HG03175 (cell line): Measurements from ENCODE around the gene PLCB1.

ENCODE experiments used
- ATAC-seq: cut with Tn5 transposase; IDR thresholded peaks from one replicate; pipeline ENCODE4 v1.9.1; 2021; ENCODE audit warnings: mild to moderate bottlenecking, moderate library complexity; ENCODE audit not compliant: unreplicated experiment

Gene PLCB1

GRCh38 chr20:8671370-8671961 lies 539.4 kb downstream of the PLCB1 start:
- ATAC-seq = no peak

- ATAC-seq = no peak
These were observed 541.0 kb downstream of the PLCB1 start for GRCh38 chr20:8673116-8673515.

GRCh38 chr20:8675896-8676295 lies 543.8 kb downstream of the PLCB1 start:
- no peak for ATAC-seq

GRCh38 chr20:8678098-8678776 lies 546.2 kb downstream of the PLCB1 start:
- no peak for ATAC-seq

DNA sequence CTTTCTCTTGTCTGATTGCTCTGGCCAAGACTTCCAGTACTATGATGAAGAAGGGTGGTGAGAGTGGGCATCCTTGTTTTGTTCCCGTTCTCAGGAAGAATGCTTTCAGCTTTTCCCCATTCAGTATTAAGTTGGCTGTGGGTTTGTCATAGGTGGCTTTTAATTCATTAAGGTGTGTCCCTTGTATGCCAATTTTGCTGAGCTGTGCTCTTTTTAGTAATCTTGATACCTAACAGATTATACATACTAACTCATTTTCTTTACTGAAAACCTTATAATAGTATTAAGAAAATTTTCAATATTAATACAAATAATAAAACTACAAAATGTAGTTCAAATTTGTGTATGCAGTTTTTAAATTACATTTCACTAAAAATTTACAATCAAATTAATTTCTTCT lies 557.3 kb downstream of the PLCB1 start:
- no peak for ATAC-seq

GRCh38 chr20:8690074-8690473 lies 558.0 kb downstream of the PLCB1 start:
- no peak for ATAC-seq

GRCh38 chr20:8693709-8694108 lies 561.6 kb downstream of the PLCB1 start:
- ATAC-seq = no peak

DNA sequence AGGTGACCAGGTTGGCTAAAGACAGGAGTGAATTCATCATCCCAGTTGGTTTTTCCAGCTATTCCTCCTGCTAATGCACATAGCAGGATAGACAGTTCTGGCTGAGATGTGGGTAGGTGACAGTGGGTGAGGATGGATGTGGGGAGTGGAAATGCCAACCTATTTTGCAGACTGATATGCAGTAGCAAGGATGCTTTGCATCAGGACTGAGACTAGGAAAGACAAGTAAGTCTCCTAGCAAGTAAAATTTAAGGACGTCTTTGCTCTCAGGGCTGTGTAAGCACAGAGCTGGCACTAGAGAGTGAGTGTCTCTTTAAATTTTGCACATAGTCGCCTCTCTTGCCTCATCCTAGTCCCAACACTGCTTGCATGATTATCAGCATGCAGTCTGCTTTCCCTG lies 568.7 kb downstream of the PLCB1 start:
- no peak for ATAC-seq

DNA sequence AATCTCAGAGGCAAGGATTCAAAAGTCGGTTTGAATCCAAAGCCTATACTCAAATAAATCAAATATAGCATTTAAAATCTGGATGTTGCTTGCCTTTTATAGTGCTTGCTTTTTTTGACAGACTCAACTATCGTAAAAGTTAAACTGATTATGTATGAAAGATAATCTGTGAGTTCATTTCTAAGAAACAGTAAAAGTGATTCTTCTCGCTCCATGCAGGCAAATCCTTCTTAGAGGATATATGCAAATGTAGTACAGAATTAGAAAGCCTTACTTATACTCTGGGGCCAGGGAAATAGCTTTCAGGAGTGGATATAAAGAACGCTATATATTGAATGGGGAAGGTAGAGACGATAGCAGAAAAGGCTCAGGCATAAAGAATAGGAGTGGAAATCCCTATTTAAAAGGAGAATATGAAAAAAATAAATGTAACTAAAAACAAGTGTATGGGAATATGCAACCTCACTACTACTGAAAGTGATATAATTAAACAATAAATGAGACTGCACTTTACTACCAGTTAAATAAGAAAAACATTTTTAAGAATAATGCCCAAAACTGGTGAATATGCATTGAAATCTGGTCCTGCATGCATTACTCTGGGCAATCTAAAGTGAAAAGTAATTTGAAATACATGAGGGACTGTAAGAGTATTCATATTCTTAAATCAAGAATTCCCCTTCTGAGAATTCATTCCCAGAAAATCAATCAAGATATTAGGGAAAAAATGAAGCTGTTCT lies 575.1 kb downstream of the PLCB1 start:
- no peak for ATAC-seq

- ATAC-seq = no peak
These were observed 577.6 kb downstream of the PLCB1 start for GRCh38 chr20:8709627-8710026.

DNA sequence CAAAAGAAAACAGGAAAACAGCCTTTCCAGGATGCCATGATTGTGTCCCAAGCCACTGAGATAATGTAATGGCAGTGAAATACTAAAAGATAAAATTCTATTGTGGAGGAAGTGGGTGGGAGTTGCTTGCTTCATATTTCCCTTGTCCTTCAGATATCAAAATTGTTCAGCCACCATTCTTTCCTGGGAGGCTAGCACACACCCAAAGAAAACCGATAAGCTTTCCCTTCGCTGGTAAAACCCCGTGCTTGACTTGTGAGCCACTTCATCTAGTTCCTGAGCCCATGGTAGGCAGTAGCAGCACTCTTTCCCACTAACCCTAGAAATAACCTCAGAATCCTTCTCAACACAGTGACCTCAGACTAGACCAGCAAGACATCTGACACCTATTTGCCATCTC lies 579.4 kb downstream of the PLCB1 start:
- ATAC-seq = no peak

DNA sequence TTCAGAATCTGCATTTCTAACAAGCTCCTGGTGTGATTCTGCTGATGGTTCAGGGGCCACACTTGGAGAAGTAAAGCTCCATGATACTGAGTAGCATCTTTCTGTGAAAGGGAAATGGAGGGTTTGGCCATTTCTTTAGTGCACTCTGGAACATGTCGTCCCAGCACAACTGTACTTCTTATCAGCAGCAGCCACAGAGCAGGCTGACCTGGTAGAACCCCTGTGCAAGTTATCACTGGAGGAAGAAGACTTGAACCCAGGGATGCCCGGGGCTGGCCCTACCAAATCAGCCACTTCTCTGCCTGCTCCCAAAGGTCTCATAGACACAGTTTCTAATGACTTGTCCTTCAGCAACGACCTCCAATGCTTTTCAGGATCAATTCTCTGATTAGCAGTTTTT lies 582.1 kb downstream of the PLCB1 start:
- ATAC-seq = no peak

DNA sequence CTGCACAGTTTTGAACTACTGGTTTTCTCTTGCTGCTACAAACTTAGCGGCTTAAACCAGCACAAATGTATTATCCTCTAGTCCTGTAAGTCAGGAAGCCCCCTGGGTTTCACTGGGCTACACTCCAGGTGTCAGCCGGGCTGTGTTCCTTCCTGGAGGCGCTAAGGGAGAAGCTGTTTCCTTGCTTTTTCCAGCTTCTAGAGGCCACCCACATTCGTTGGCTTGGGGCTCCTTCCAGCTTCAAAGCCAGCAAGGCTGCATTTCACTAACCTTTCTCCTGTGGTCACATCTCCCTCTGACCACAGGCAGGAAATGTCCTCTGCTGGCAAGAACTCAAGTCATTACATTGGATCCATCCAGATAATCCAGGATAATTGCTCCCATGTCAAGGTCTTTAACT lies 586.2 kb downstream of the PLCB1 start:
- ATAC-seq = no peak

DNA sequence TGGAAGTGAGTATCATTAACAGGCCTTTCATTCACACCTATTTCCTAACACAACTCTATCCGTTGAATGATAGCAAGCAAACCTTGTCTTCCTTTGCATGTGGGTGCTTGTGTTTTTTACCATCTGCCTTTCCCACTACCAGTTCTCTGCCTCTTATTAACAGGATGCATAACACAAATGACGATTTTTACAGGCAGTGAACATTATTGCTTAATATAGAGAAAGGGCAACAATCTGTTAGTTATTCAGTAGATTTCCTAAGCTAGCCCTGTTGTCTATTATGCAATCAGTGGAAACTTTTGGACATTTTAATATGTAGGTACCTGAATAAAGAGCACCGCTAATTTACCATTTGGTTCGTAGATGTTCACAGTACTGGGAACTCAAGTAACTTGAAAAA lies 588.0 kb downstream of the PLCB1 start:
- no peak for ATAC-seq

DNA sequence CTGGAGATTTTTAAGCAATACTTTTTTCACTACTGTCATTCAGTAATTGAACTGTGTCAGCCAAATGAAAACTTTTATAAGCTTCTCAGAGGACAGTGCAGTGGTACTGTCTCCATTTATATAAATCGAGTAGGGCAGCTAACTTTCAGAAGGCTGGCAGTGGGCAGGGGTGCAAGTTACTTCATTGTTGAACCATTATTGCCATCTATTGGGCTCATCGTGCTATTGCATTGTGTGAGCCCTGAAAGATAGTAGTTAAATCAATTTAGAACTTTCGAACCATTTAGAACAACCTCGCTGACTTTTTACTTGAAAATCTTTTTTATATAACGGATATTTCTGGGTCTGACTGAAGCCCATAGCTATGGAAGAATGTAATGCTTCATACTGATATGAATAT lies 589.0 kb downstream of the PLCB1 start:
- ATAC-seq = peak; percentile 62

- peak; percentile 72 for ATAC-seq
These were observed 590.3 kb downstream of the PLCB1 start for GRCh38 chr20:8722277-8722928.

DNA sequence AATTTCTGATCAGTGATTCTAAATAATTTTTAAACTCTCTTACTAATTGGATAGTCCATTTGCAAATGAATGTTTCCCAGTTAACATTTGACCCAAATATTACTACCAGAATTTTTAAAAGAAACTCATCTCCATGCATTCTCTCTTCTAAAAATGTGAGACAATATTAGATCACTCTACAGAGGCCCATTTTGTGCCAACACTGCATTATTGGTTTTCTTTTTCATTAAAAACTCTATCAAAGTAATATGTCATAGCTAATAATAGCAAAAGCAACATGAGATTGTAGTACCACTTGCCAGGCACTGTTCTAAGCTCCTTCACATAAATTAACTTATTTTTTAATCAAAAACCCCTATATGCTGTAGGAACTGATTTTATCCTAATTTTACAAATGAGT lies 591.2 kb downstream of the PLCB1 start:
- ATAC-seq = no peak

GRCh38 chr20:8724884-8725283 lies 592.8 kb downstream of the PLCB1 start:
- ATAC-seq = no peak

- no peak for ATAC-seq
These were observed 594.4 kb downstream of the PLCB1 start for GRCh38 chr20:8726460-8726859.

DNA sequence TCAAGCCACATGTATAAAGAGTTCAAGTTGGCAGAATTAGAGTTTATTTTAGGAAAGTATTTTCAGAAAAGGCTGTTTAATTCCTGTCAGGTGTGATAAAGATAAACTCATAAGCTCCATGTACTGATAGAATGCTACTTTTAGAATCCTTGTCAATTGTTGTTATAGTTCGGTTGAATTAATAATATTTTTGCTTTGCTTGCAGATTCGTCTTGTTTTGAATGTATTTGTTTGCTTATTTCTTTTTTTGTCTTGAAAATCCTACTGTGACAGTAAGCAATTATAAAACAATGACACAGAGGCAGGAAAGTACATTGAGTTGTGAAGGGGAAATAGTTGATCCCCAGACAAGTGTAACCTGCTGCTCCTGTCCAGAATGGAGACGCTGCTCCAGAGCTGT lies 602.9 kb downstream of the PLCB1 start:
- no peak for ATAC-seq

- ATAC-seq = no peak
These were observed 603.6 kb downstream of the PLCB1 start for GRCh38 chr20:8735674-8736073.

- peak; percentile 47 for ATAC-seq
These were observed 608.2 kb downstream of the PLCB1 start for GRCh38 chr20:8740265-8740664.
